Chondrocyte (in vitro differentiated cells): ENCODE data around the gene MYCBP2. TPM values are rescaled to one million over a fixed set of nuclear protein-coding genes. Genes with fewer than 3 reads are reported as not detected.
"Not testable (repeated sequence)": the region's sequence is repeated elsewhere in the genome, so short reads cannot be mapped to it uniquely, and the experiment has no call there.

ENCODE experiments used
- DNase-seq: peaks from one replicate; pipeline ENCODE4 v3.0.0; 2021; ENCODE audit warnings: mixed read lengths, low spot score
- H3K27ac Mint-ChIP-seq: one replicate; pipeline ENCODE4 v1.8.0; 2021; ENCODE audit warnings: mild to moderate bottlenecking, moderate library complexity, mixed read lengths; ENCODE audit not compliant: unreplicated experiment
- H3K27me3 Mint-ChIP-seq: 2 replicates; pipeline ENCODE4 v1.8.0; 2021; ENCODE audit warnings: low read depth, mixed read lengths
- H3K36me3 Mint-ChIP-seq: 2 replicates; pipeline ENCODE4 v1.8.0; 2021; ENCODE audit warnings: low read depth, mixed read lengths
- H3K4me1 Mint-ChIP-seq: 2 replicates; pipeline ENCODE4 v1.8.0; 2021; ENCODE audit warnings: low read depth, mild to moderate bottlenecking, mixed read lengths
- H3K4me3 Mint-ChIP-seq: one replicate; pipeline ENCODE4 v1.8.0; 2021; ENCODE audit warnings: mild to moderate bottlenecking, moderate library complexity, mixed read lengths; ENCODE audit not compliant: unreplicated experiment
- H3K9me3 Mint-ChIP-seq: 2 replicates; pipeline ENCODE4 v1.8.0; 2021; ENCODE audit warnings: low read depth, mixed read lengths
- total RNA-seq: library from RNA; stranded (reverse); gene quantifications from 3 replicates; pipeline ENCODE4 v1.2.1, GENCODE V29; 2021
- TF ChIP-seq, protein P1 (sequence below): fragments of 200-600 bp; sonication (generic); IDR thresholded peaks from 2 replicates; pipeline ENCODE4 v1.5.0; 2021; ENCODE audit warnings: antibody characterized with exemption, mild to moderate bottlenecking, moderate library complexity

The MYCBP2 gene
- total RNA-seq, 1 donor from 2014 or later, result 59.5 TPM

DNA sequence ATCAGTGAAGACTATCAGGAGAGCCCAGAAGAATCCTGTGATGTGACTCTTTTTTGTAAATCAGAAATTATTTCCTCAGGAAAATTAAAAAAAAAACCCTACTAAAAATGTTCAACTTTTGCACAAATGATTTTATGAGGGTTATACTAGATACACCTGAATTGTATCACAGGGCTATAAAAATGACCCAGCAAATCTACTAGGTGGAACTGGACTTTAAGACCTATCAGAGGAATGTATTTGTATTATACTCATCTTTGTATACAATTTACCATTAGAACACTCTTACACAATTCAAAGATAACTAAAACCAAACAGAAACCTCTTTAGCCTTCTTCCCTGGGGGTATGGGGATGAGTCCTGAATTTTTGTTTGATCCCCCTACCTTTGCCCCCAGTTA is 307.1 kb downstream of the MYCBP2 start:
- Mint-ChIP-seq H3K9me3 (no peaks in the 10 kb centered on the region), H3K36me3 (peaks cover 9% of the 10 kb centered on the region), H3K27me3 (no peaks in the 10 kb centered on the region), H3K4me1 (peaks cover 46% of the 10 kb centered on the region), H3K4me3 (no peak overlapping the region), H3K27ac (no peak overlapping the region)
- no peak for DNase-seq
- TF ChIP-seq, protein P1, sequence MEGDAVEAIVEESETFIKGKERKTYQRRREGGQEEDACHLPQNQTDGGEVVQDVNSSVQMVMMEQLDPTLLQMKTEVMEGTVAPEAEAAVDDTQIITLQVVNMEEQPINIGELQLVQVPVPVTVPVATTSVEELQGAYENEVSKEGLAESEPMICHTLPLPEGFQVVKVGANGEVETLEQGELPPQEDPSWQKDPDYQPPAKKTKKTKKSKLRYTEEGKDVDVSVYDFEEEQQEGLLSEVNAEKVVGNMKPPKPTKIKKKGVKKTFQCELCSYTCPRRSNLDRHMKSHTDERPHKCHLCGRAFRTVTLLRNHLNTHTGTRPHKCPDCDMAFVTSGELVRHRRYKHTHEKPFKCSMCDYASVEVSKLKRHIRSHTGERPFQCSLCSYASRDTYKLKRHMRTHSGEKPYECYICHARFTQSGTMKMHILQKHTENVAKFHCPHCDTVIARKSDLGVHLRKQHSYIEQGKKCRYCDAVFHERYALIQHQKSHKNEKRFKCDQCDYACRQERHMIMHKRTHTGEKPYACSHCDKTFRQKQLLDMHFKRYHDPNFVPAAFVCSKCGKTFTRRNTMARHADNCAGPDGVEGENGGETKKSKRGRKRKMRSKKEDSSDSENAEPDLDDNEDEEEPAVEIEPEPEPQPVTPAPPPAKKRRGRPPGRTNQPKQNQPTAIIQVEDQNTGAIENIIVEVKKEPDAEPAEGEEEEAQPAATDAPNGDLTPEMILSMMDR, result no peak

DNA sequence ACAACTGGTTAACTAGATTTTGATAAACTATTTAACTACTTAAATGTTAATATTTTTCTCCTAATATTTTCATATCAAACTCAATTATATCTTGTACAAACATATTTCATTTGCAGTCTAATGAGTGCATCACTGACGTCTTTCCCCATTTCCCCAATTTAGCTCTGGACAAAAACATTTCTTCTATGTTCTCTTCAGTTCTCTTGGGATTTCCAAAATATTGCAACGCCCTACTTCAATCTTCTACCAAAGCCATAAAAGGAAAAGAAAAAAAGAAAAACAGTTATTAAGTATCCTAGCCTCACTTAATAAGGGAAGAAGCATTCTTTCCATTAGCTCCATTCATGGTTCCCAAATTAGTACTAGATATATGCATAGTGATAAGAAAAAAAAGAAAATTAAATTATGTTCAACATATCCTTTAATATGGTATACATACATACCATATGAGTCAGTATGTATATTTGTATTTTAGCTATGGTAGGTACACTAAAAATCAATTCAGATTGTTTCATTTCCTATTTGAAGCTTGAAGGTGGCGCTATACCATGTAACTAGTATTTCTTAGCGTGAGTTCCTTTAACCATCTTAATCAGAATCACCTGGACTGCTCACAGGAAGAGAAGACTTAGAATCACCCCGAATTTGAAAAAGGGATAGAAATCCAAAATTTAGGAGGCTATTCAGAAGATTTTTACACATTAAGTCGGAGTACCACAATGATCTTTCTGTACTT is 309.8 kb downstream of the MYCBP2 start:
- Mint-ChIP-seq H3K4me1 (peaks cover 19% of the 10 kb centered on the region), H3K27ac (no peak overlapping the region), H3K4me3 (no peak overlapping the region), H3K27me3 (no peaks in the 10 kb centered on the region), H3K36me3 (peaks cover 21% of the 10 kb centered on the region), H3K9me3 (no peaks in the 10 kb centered on the region)
- no peak for DNase-seq
- TF ChIP-seq, protein P1, result peak; percentile 38

DNA sequence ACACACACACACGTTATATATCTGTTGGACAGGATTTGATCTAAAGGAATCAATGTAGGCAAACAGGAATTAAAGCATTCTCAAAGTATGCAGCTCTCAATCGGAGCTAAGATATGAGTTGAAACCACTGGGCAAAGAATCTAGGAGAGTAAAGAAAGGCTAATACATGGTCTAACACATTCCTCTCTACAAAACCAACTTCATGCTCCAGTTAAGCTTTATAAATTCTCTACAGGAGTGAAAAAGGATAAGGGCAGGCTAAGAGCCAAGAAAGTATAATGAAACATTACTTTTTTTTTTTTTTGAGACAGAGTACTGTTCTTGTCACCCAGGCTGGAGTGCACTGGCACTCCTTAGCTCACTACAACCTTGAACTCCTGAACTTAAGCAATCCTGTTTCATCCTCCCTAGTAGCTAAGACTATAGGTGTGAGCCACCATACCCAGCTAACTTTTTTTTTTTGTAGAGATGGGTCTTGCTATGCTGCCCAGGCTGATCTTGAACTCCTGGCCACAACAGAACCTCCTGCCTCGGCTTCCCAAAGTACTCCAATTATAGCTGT is 310.6 kb downstream of the MYCBP2 start:
- H3K27me3 Mint-ChIP-seq, result no peaks in the 10 kb centered on the region
- H3K36me3 Mint-ChIP-seq, result peaks cover 21% of the 10 kb centered on the region

DNA sequence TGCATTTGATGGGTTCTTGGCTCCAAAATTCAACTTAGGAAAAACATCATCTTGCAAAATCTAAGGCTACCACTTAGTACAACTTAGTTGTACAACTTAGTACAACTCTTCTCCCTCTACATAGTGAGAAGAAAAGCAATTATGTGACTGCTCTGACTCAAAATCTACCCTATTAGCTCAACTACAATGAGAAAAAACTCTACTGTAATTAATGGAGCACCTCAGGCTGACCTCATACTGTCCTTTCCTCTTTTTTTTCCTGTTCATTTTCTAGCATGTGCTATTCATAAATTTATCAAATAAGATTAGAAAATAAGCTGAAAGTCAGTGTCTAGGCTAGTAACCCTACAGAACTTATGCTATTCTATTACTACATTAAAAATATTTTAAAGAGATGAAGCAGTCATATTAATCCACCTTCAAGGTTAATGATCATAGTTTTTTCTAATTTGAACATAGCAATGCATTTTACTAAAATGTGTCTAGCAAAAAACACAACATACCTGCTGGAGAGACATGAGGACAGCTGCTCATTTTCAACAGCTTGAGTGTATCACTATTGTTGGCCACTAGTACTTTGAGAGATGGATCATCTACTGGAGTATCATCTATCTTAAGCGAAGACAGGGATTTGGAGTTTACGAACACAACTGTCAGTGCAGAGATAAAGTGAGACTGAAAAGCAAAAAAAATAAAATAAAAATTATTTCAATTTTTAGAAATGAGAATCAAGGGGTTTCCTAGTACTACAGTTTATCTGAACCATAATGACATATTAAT is 311.8 kb downstream of the MYCBP2 start:
- H3K27me3 Mint-ChIP-seq, result no peaks in the 10 kb centered on the region
- no peak overlapping the region for H3K4me3 Mint-ChIP-seq
- TF ChIP-seq, protein P1, result no peak
- H3K9me3 Mint-ChIP-seq, result no peaks in the 10 kb centered on the region
- peaks cover 23% of the 10 kb centered on the region for H3K36me3 Mint-ChIP-seq
- no peak overlapping the region for H3K27ac Mint-ChIP-seq
- DNase-seq, result no peak
- peaks cover 10% of the 10 kb centered on the region for H3K4me1 Mint-ChIP-seq

More for the DNA sequence above, 310.6 kb downstream of the MYCBP2 start:
- Mint-ChIP-seq H3K4me3 (no peak overlapping the region), H3K27ac (no peak overlapping the region), H3K9me3 (no peaks in the 10 kb centered on the region), H3K4me1 (peaks cover 14% of the 10 kb centered on the region)
- DNase-seq, result no peak
- TF ChIP-seq, protein P1, result no peak

DNA sequence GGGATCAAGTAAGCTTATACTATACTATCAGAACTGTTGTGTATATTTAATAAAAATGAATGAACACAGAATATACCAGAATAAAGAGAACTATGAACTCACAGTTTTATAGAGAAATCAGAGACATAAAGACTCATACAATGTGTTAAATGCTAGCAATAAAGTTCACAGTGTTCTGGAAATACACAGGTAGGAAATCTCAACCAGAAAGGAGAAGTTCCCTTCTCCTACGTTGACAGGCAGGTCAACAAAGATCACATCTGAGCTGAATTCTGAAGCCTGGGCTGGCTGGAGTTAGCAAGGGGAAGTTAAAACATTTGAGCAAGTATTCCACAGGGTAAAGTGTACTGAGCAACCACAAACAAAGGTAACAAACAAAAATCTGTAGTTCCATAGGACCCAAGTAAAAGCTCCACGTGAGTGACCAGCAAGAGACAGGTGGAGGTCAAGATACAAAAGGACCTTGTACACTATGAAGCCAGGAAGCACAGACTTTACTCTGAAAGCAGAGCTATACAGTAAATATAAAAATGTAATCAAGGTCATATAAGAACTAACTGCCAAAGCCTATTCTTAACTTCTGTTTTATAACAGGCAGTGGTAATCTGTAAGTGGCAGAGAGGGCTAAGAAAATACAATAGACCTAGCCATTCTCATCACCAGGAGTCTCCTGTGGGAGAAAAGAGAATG is 312.9 kb downstream of the MYCBP2 start:
- Mint-ChIP-seq H3K27me3 (no peaks in the 10 kb centered on the region), H3K36me3 (peaks cover 28% of the 10 kb centered on the region)

DNA sequence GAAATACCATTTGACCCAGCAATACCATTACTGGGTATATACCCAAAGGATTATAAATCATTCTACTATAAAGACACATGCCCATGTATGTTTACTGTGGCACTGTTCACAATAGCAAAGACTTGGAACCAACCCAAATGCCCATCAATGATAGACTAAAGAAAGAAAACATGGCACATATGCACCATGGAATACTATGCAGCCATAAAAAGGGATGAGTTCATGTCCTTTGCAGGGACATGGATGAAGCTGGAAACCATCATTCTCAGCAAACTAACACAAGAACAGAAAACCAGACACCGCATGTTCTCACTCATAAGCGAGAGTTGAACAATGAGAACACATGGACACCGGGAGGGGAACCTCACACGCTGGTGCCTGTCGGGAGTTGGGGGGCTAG is 317.2 kb downstream of the MYCBP2 start:
- not testable (repeated sequence) for H3K4me3 Mint-ChIP-seq, H3K9me3 Mint-ChIP-seq, DNase-seq, H3K4me1 Mint-ChIP-seq, H3K27ac Mint-ChIP-seq, H3K27me3 Mint-ChIP-seq
- H3K36me3 Mint-ChIP-seq, result peaks cover 23% of the 10 kb centered on the region

More for the DNA sequence above, 312.9 kb downstream of the MYCBP2 start:
- Mint-ChIP-seq H3K4me3 (no peak overlapping the region), H3K4me1 (peaks cover 8% of the 10 kb centered on the region), H3K27ac (no peak overlapping the region), H3K9me3 (no peaks in the 10 kb centered on the region)
- DNase-seq, result no peak
- TF ChIP-seq, protein P1, result no peak
